Hematopoietic multipotent progenitor cell treated with erythropoietin and hydrocortisone succinate and interleukin-3 and kit ligand, for 4 days (in vitro differentiated cells): ENCODE measurements around the gene KIFC1.
"Not testable (repeated sequence)": the region's sequence is repeated elsewhere in the genome, so short reads cannot be mapped to it uniquely, and the experiment has no call there.

Experiments
- DNase-seq: peaks from one replicate; pipeline ENCODE4 v3.0.0-alpha.2; 2015

KIFC1 gene, protein sequence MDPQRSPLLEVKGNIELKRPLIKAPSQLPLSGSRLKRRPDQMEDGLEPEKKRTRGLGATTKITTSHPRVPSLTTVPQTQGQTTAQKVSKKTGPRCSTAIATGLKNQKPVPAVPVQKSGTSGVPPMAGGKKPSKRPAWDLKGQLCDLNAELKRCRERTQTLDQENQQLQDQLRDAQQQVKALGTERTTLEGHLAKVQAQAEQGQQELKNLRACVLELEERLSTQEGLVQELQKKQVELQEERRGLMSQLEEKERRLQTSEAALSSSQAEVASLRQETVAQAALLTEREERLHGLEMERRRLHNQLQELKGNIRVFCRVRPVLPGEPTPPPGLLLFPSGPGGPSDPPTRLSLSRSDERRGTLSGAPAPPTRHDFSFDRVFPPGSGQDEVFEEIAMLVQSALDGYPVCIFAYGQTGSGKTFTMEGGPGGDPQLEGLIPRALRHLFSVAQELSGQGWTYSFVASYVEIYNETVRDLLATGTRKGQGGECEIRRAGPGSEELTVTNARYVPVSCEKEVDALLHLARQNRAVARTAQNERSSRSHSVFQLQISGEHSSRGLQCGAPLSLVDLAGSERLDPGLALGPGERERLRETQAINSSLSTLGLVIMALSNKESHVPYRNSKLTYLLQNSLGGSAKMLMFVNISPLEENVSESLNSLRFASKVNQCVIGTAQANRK

GRCh38 chr6:33391278-33391921 is at the start of gene KIFC1:
TSS of gene KIFC1 (plus strand) at chr6:33391823. CDS start at chr6:33391986, 163 bp downstream.
- DNase-seq = peak; percentile 100

DNA sequence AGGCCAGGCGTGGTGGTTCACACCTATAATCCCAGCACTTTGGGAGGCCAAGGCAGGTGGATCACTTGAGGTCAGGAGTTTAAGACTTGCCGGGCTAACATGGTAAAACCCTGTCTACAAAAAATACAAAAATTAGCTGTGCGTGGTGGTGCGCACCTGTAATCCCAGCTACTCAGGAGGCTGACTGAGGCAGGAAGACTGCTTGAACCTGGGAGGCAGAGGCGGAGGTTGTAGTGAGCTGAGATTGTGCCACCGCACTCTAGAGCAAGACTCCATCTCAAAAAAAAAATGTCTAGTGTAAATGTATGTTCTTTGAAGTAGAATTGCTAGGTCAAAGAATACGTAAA is 48.0 kb upstream of the KIFC1 start:
- not testable (repeated sequence) for DNase-seq

DNA sequence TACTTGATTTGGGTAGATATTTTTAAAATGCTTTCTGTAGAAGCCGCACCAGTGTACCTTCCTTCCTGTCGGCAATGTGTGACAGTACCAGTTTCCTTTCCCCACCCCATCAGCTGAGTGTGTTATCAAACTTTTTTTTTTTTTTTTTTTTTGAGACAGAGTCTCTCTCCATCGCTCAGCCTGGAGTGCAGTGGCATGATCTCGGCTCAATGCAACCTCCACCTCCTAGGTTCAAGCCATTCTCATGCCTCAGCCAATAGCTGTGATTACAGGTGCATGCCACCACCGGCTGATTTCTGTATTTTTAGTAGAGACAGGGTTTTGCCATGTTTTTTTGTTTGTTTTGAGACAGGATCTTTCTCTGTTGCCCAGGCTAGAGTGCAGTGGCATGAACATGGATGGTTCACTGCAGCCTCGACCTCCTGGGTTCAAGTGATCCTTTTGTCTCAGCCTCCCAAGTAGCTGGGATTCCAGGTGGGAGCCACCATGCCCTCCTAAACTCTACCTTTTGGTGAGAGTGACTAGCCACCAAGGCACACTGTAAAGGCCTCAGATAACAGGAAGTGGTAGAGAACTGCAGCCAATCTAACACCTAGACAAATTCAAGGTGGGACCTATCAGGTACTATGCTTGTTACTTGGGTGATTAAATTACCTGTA is 47.5 kb upstream of the KIFC1 start:
- DNase-seq = peak; percentile 80

GRCh38 chr6:33344701-33345697 is 46.6 kb upstream of the KIFC1 start:
- DNase-seq = peak; percentile 94

GRCh38 chr6:33346972-33347371 is 44.7 kb upstream of the KIFC1 start:
- not testable (repeated sequence) for DNase-seq

DNA sequence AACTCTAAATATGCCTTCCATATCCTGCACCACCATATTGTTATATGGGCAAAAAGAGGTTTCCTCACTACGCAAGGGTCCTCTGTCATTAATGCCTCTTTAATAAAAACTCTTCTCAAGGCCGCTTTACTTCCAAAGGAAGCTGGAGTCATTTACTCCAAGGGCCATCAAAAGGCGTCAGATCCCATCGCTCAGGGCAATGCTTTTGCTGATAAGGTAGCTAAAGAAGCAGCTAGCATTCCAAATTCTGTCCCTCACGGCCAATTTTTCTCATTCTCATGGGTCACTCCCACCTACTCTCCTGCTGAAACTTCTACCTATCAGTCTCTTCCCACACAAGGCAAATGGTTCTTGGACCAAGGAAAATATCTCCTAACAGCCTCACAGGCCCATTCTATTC is 43.8 kb upstream of the KIFC1 start:
- no peak for DNase-seq

DNA sequence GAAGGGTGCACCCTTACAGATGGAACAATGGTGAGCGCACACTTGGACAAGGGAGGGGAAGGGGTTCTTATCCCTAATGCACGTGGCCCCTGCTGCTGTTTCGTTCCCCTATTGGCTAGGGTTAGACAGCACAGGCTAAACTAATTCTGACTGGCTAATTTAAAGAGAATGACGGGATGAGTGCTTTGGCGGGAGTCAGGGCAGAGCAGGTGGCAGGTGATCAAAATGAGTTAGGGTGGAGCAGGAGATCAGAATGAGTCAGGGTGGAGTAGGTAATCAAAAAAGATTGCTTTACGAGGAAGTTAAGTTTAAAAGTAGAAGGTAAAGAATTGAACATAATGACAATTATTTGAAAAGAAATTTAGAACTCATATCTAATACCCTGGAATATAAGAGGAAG is 35.8 kb upstream of the KIFC1 start:
- not testable (repeated sequence) for DNase-seq

DNA sequence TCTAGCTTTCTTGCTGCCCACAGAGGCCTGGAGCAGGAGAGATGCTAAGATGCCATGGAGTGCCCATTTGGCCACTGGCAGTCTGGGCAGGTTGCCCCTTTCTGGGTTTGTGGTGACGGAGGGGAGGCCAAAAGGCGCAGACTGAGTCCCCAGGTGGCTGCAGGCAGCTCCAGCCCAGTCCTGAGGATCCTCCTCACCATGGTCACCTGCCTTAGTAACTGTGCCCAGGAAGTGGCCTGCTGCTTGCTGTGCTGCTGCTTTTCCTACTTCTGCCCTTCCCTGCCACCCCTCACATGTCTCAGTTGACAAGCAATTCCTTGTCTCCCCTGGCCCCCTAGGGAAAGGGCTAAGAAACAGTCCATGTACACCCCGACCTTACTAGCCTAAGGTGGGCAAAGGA is 35.3 kb upstream of the KIFC1 start:
- DNase-seq = no peak

GRCh38 chr6:33357160-33357871 is 34.3 kb upstream of the KIFC1 start:
- peak; percentile 57 for DNase-seq

- no peak for DNase-seq
Observed at GRCh38 chr6:33359331-33359730, 32.3 kb upstream of the KIFC1 start.

GRCh38 chr6:33363486-33363885 is 28.1 kb upstream of the KIFC1 start:
- DNase-seq = not testable (repeated sequence)

DNA sequence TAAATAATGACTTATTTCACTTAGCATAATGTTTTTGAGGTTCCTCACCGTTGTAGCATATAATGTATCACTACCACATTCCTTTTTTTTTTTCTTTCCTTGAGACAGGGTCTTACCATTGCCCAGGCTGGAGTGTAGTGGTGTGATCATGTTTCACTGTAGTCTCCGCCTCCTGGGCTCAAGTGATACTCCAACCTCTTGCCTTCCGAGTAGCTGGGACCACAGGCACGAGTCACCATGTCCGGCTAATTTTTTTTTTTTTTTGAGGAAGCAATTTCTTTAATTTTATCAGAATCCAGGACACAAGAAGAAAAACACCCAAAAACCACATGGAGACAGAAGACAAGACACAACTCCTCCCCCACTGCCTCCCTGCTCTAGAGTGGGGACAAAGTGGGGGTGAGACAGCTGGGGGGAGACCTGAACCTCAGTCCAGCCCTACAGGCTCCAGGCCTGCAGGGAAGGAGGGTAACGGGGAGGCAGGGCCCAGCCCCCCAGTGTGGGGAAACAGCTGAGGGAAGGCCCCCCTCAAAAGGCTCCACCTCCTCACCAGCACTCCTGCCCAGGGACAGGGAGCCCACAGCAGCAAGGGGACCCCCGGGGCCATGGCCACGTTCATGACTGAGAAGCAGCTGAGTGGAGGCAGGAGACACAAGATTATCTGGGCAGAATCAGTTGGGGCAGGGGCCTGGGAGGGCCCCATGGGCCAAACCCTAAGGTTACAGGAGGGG is 27.0 kb upstream of the KIFC1 start:
- peak; percentile 94 for DNase-seq

- DNase-seq = peak; percentile 47
Observed at GRCh38 chr6:33365206-33365971, 26.2 kb upstream of the KIFC1 start.

GRCh38 chr6:33367009-33367714 is 24.5 kb upstream of the KIFC1 start:
- DNase-seq = no peak

- not testable (repeated sequence) for DNase-seq
Observed at GRCh38 chr6:33367715-33368025, 24.0 kb upstream of the KIFC1 start.

GRCh38 chr6:33371901-33372300 is 19.7 kb upstream of the KIFC1 start:
- DNase-seq = not testable (repeated sequence)

DNA sequence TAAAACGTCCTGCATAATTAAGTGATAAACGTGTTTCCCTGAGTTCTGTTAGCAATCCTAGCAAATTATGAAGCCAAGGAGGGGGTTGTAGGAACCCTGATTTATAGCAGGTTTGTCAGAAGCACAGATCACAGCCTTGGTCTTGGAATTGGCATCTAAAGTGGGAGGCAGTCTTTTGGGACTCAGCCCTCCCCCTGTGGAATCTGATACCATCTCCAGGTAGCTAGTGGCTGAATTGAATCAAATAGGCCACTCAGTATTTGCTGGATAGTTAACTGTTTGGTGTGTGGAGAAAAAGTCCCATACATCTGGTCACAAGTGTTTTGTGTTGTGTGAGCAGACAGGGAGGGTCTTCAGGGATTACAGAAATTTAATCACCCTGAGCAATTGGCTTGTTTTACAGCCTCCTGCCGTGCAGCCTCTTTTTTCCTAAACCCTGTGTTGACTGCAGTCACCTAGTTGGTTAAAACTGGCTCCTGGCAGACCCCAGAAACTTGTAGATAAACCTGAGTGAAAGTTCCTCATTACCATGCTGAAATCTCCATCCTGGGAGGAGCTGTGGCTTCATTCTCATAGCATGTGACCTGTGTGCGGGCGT is 19.0 kb upstream of the KIFC1 start:
- DNase-seq = peak; percentile 40

DNA sequence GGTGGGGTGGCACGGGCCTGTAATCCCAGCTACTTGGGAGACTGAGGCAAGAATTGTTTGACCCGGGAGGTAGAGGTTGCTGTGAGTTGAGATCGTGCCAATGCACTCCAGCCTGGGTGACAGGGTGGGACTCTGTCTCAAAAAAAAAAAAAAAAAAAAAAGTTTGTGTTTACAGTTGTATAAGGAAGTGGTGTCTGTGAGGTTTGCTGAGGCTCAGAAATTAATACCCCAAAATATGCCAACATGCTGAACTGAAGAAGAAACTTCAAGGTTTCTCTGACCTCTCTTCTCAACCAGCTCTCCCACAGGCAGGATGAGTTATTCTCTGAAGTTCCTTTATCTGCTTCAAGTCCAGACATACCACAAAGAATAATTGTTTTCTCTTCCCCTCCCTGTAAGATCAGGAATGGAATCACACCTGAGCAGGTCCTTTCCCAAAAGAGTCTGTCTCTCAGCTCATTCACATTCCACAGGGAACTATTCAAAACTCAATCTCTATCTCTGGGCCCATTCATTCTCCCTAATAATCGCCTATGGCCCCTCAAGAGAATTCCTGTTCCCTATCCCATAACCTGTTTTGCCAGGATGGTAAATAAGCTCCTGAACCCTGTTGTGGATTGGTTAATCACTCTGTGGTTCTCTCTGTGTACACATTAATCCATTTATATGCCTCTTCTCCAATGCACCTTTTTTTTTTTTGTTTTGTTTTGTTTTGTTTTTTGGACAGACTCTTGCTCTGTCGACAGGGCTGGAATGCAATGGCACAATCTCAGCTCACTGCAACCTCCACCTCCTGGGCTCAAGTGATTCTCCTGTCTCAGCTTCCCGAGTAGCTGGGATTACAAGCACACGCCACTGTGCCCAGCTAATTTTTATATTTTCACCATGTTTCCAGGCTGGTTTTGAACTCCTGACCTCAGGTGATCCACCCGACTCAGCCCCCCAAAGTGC is 17.4 kb upstream of the KIFC1 start:
- DNase-seq = peak; percentile 31
